Ishikawa (cell line): Measurements from ENCODE around the gene AUTS2.

Experiments used
- CEBPB ChIP-seq: IDR thresholded peaks from 2 replicates; pipeline ENCODE4 v1.6.1; 2012
- EP300 ChIP-seq: IDR thresholded peaks from 2 replicates; pipeline ENCODE4 v1.6.1; 2012; ENCODE audit warnings: borderline replicate concordance
- MAX ChIP-seq: IDR thresholded peaks from 2 replicates; pipeline ENCODE4 v1.6.1; 2012
- NFIC ChIP-seq: IDR thresholded peaks from 2 replicates; pipeline ENCODE4 v1.6.1; 2012
- RAD21 ChIP-seq: IDR thresholded peaks from 2 replicates; pipeline ENCODE4 v1.6.1; 2012; ENCODE audit warnings: low read depth
- REST ChIP-seq: IDR thresholded peaks from 2 replicates; pipeline ENCODE4 v1.6.1; 2012; ENCODE audit warnings: low read depth, mild to moderate bottlenecking
- TAF1 ChIP-seq: IDR thresholded peaks from 2 replicates; pipeline ENCODE4 v1.6.1; 2012; ENCODE audit warnings: low read depth, mild to moderate bottlenecking
- TCF12 ChIP-seq: IDR thresholded peaks from 2 replicates; pipeline ENCODE4 v1.6.1; 2012; ENCODE audit warnings: low read depth
- TEAD4 ChIP-seq: IDR thresholded peaks from 2 replicates; pipeline ENCODE4 v1.6.1; 2012
- USF1 ChIP-seq: IDR thresholded peaks from 2 replicates; pipeline ENCODE4 v1.6.1; 2012
- YY1 ChIP-seq: IDR thresholded peaks from 2 replicates; pipeline ENCODE4 v1.6.1; 2012; ENCODE audit warnings: low read depth
- ZBTB7A ChIP-seq: IDR thresholded peaks from 2 replicates; pipeline ENCODE4 v1.6.1; 2012; ENCODE audit warnings: low read depth

- TF ChIP-seq REST (no peak), TEAD4 (no peak), ZBTB7A (no peak), MAX (no peak), YY1 (no peak), EP300 (no peak), CEBPB (no peak), TAF1 (no peak), RAD21 (no peak), NFIC (no peak), TCF12 (no peak), USF1 (no peak)
Measured at GRCh38 chr7:70735313-70735712, 1137.0 kb downstream of the AUTS2 start.
